ENCODE results near the gene ASB16. TPM values are rescaled to one million over a fixed set of nuclear protein-coding genes. Genes with fewer than 3 reads are reported as not detected.

ASB16 gene
- total and polyA plus RNA-seq, 12 donors, result 0.64 to 16.4 (median 13.4) TPM

GRCh38 chr17:44176257-44176656, 5.8 kb downstream of the ASB16 start:
- Histone ChIP-seq H3K4me3 (no peak overlapping the region), H3K27ac (no peak overlapping the region), H3K27me3 (no peaks in the 10 kb centered on the region), H3K4me1 (peaks cover 0 to 10% (median 0%) of the 10 kb centered on the region in 9 donors), H3K9me3 (no peaks in the 10 kb centered on the region), H3K36me3 (peaks cover 0 to 56% (median 0%) of the 10 kb centered on the region in 9 donors)
- TF ChIP-seq, protein P1, sequence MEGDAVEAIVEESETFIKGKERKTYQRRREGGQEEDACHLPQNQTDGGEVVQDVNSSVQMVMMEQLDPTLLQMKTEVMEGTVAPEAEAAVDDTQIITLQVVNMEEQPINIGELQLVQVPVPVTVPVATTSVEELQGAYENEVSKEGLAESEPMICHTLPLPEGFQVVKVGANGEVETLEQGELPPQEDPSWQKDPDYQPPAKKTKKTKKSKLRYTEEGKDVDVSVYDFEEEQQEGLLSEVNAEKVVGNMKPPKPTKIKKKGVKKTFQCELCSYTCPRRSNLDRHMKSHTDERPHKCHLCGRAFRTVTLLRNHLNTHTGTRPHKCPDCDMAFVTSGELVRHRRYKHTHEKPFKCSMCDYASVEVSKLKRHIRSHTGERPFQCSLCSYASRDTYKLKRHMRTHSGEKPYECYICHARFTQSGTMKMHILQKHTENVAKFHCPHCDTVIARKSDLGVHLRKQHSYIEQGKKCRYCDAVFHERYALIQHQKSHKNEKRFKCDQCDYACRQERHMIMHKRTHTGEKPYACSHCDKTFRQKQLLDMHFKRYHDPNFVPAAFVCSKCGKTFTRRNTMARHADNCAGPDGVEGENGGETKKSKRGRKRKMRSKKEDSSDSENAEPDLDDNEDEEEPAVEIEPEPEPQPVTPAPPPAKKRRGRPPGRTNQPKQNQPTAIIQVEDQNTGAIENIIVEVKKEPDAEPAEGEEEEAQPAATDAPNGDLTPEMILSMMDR (IDR thresholded peaks at IDR 0.05), result no peak
- DNase-seq, result no peak
- intact Hi-C loops (cut with DNase I), result no loop called here
- ATAC-seq, result no peak
- WGBS, 2 donors, result 100% methylated on average over 1 of the region's 1 CpG

GRCh38 chr17:44176671-44177501, 6.4 kb downstream of the ASB16 start:
- H3K27ac ChIP-seq, result no peak overlapping the region
- peaks cover 0 to 4% (median 0%) of the 10 kb centered on the region in 9 donors for H3K4me1 ChIP-seq
- H3K9me3 ChIP-seq, result no peaks in the 10 kb centered on the region
- 93 to 94% methylated on average over 54 of the region's 54 CpGs for WGBS, 2 donors
- intact Hi-C loops (cut with DNase I), result no loop called here
- H3K4me3 ChIP-seq, result no peak overlapping the region
- DNase-seq (no peak), ATAC-seq (peak in 4 of 8 donors; percentile 9 to 40 (median 27))
- no peaks in the 10 kb centered on the region for H3K27me3 ChIP-seq
- peaks cover 0 to 61% (median 5%) of the 10 kb centered on the region in 9 donors for H3K36me3 ChIP-seq
- TF ChIP-seq, protein P1 (IDR thresholded peaks at IDR 0.05), result no peak

GRCh38 chr17:44177640-44178039, 7.1 kb downstream of the ASB16 start:
- Histone ChIP-seq H3K27ac (no peak overlapping the region), H3K4me1 (no peaks in the 10 kb centered on the region), H3K4me3 (no peak overlapping the region), H3K36me3 (peaks cover 0 to 63% (median 8%) of the 10 kb centered on the region in 9 donors), H3K9me3 (no peaks in the 10 kb centered on the region), H3K27me3 (no peaks in the 10 kb centered on the region)
- intact Hi-C loops (cut with DNase I), result no loop called here
- DNase-seq (no peak), ATAC-seq (peak in 4 of 8 donors; percentile 16 to 30 (median 22))
- TF ChIP-seq, protein P1 (IDR thresholded peaks at IDR 0.05), result no peak
- WGBS, 2 donors, result 93 to 95% methylated on average over 4 of the region's 4 CpGs

- H3K9me3 ChIP-seq, result no peaks in the 10 kb centered on the region
- ATAC-seq (peak in 3 of 8 donors; percentile 12 to 17 (median 15)), DNase-seq (no peak)
- no peaks in the 10 kb centered on the region for H3K4me1 ChIP-seq
- H3K4me3 ChIP-seq, result no peak overlapping the region
- peaks cover 0 to 68% (median 8%) of the 10 kb centered on the region in 9 donors for H3K36me3 ChIP-seq
- no peak overlapping the region for H3K27ac ChIP-seq
- TF ChIP-seq, protein P1 (IDR thresholded peaks at IDR 0.05), result no peak
- 92 to 94% methylated on average over 14 of the region's 14 CpGs for WGBS, 2 donors
- H3K27me3 ChIP-seq, result no peaks in the 10 kb centered on the region
- intact Hi-C loops (cut with DNase I), result no loop called here
Observed at GRCh38 chr17:44178133-44178532, 7.6 kb downstream of the ASB16 start.

Measured in heart right ventricle (tissue), 16 donors.